Measurements from ENCODE around the gene THSD7B. TPM values are rescaled to one million over a fixed set of nuclear protein-coding genes. Genes with fewer than 3 reads are reported as not detected.
"Not testable (repeated sequence)": the region's sequence is repeated elsewhere in the genome, so short reads cannot be mapped to it uniquely, and the experiment has no call there.

THSD7B gene
- total and polyA plus RNA-seq, 9 of the 15 experiments (the other 6 are each of a cell fraction or from before 2014, with no cell fraction given), result not detected

DNA sequence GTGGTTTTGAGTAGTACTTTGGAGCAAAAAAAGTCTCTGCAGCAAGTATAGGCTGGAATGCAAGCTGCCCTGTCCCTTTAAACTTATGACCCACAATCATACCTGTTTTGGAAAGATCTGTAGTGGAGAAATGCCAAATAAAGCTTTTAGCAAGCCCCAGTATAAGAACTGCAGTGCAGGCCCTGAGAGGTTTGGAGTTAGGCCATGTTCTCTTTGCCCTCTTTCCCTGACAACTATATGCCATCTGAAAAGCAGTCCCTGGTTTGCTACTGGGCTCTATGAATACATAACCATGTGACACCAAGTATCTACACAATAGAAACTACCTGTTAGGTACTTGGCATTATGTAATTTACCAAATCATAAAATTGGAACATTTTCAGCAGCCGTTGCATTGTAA, 931.6 kb downstream of the THSD7B start (continued):
- no peak for TF ChIP-seq ZNF57 (CRISPR knock-in tag; IDR thresholded peaks at IDR 0.05)

- DNase-seq (ENCODE audit: extremely low read depth in 1 of 4, low spot score in 3 of 4); H3K27me3 ChIP-seq (ENCODE audit: control insufficient read depth in 2 of 2, insufficient read depth in 2 of 2, low read length in 2 of 2); H3K4me3 ChIP-seq; H3K9me1 ChIP-seq (ENCODE audit: control insufficient read depth, insufficient read depth, low read length); H3K79me2 ChIP-seq (ENCODE audit: control insufficient read depth, insufficient read depth, low read length); H3K9me3 ChIP-seq (replicated peaks; ENCODE audit: control insufficient read depth, insufficient read depth, low read depth, low read length); ATAC-seq; H3K36me3 ChIP-seq (ENCODE audit: control insufficient read depth, insufficient read depth, low read length); H3K27ac ChIP-seq (ENCODE audit: extremely low read depth, low read depth, low read length); H3K4me2 ChIP-seq (ENCODE audit: insufficient read depth, low read length); H3K9ac ChIP-seq (ENCODE audit: insufficient read depth in 1 of 2, low read depth in 2 of 2, low read length in 2 of 2); BruUV-seq (replicated peaks); H3K4me1 ChIP-seq (replicated peaks in 1 of 2; ENCODE audit: control insufficient read depth in 2 of 2, insufficient read depth in 2 of 2, low read length in 2 of 2); in situ Hi-C loops (cut with MboI); H4K20me1 ChIP-seq (replicated peaks; ENCODE audit: control insufficient read depth, insufficient read depth, low read length); POLR2A ChIA-PET; CTCF ChIA-PET (ENCODE audit: low intra/inter-chr PET ratio); FAIRE-seq; intact Hi-C loops (cut with micrococcal nuclease); H2AFZ ChIP-seq (ENCODE audit: low read depth, low read length): not testable (repeated sequence)
- 0% methylated on average over 1 of the region's 1 CpG for WGBS (ENCODE audit: insufficient coverage, low coverage, missing lambda C conversion rate)
These were observed 934.9 kb downstream of the THSD7B start for GRCh38 chr2:137700250-137700649.

DNA sequence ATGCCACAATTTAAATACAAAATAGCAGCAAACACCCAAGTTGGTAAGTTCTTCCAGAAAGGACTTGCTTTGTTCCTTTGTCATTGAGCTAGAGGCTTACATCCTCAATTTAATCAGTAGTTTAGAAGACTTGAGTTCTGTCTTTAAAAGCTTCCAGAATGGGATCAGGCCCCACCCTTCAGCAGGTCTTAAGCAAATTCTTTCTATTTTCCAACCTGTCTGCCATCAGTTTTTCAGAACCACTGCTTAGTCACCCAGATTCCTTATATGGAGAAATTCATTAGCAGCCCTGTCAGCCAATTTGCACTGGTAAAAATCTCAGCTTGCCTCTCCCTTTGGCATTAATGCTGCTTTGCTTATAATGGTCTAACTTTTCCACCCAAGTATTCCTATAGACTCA, 935.3 kb downstream of the THSD7B start:
- Histone ChIP-seq H3K27ac (ENCODE audit: extremely low read depth, low read depth, low read length) (no peak overlapping the region), H3K4me3 (no peak overlapping the region), H3K36me3 (ENCODE audit: control insufficient read depth, insufficient read depth, low read length) (no peaks in the 10 kb centered on the region), H3K4me1 (replicated peaks in 1 of 2; ENCODE audit: control insufficient read depth in 2 of 2, insufficient read depth in 2 of 2, low read length in 2 of 2) (no peaks in the 10 kb centered on the region), H3K4me2 (ENCODE audit: insufficient read depth, low read length) (no peak overlapping the region), H3K79me2 (ENCODE audit: control insufficient read depth, insufficient read depth, low read length) (no peaks in the 10 kb centered on the region), H2AFZ (ENCODE audit: low read depth, low read length) (no peak overlapping the region), H3K9ac (ENCODE audit: insufficient read depth in 1 of 2, low read depth in 2 of 2, low read length in 2 of 2) (no peak overlapping the region), H3K9me1 (ENCODE audit: control insufficient read depth, insufficient read depth, low read length) (no peaks in the 10 kb centered on the region), H4K20me1 (replicated peaks; ENCODE audit: control insufficient read depth, insufficient read depth, low read length) (no peaks in the 10 kb centered on the region), H3K27me3 (ENCODE audit: control insufficient read depth in 2 of 2, insufficient read depth in 2 of 2, low read length in 2 of 2) (no peaks in the 10 kb centered on the region), H3K9me3 (replicated peaks; ENCODE audit: control insufficient read depth, insufficient read depth, low read depth, low read length) (no peaks in the 10 kb centered on the region; the same call in 1 of the 2 replicates)
- intact Hi-C loops (cut with micrococcal nuclease), result no loop called here
- ATAC-seq, result no peak
- CTCF ChIA-PET (ENCODE audit: low intra/inter-chr PET ratio), result no interaction called here
- FAIRE-seq, result no peak
- no TSS peak for BruUV-seq (replicated peaks)
- in situ Hi-C loops (cut with MboI), result no loop called here
- POLR2A ChIA-PET, result no interaction called here
- DNase-seq (ENCODE audit: extremely low read depth in 1 of 4, low spot score in 3 of 4), result no peak
- TF ChIP-seq CHD4 (IDR thresholded peaks at IDR 0.05; ENCODE audit: insufficient read depth, insufficient replicate concordance, low read depth, low read length, poor library complexity, severe bottlenecking) (no peak), U2AF1 (optimal IDR thresholded peaks at IDR 0.05; ENCODE audit: low read depth, low read length) (no peak), NBN (IDR thresholded peaks at IDR 0.05; ENCODE audit: low read depth) (no peak), RBBP5 (IDR thresholded peaks at IDR 0.05; ENCODE audit: borderline replicate concordance, insufficient read depth, low read length, poor library complexity, severe bottlenecking) (no peak), ZBTB9 (CRISPR knock-in tag; IDR thresholded peaks at IDR 0.05) (no peak), NKRF (IDR thresholded peaks at IDR 0.05; ENCODE audit: borderline replicate concordance) (no peak), ZNF133 (CRISPR knock-in tag; IDR thresholded peaks at IDR 0.05) (no peak), HINFP (tag; conservative IDR thresholded peaks at IDR 0.05; ENCODE audit: low read depth) (no peak), ZNF253 (CRISPR knock-in tag; conservative IDR thresholded peaks at IDR 0.05) (no peak)

Measured in K562 (cell line).